ENCODE data around the gene DPP4. TPM values are rescaled to one million over a fixed set of nuclear protein-coding genes. Genes with fewer than 3 reads are reported as not detected.

DPP4 gene
- total and polyA plus RNA-seq, 2 of the 13 experiments (the other 11 are each of a cell fraction or from before 2014, with no cell fraction given), result 39.4 to 109 TPM

GRCh38 chr2:162107361-162107901 lies 33.4 kb upstream of the DPP4 start (continued):
- no peak for TF ChIP-seq ZNF230 (CRISPR knock-in tag; IDR thresholded peaks at IDR 0.05)
- TF ChIP-seq ZHX1 (CRISPR knock-in tag; IDR thresholded peaks at IDR 0.05; ENCODE audit: low read depth), result no peak
- no peak for TF ChIP-seq ZBTB42 (CRISPR knock-in tag; IDR thresholded peaks at IDR 0.05)
- no peak; the same call in 1 of the 2 replicates for TF ChIP-seq ZKSCAN8 (CRISPR knock-in tag; IDR thresholded peaks at IDR 0.05; ENCODE audit: borderline replicate concordance)
- no peak for TF ChIP-seq E2F2 (CRISPR knock-in tag; IDR thresholded peaks at IDR 0.05; ENCODE audit: borderline replicate concordance)
- no peak for TF ChIP-seq CC2D1A (CRISPR knock-in tag; IDR thresholded peaks at IDR 0.05)
- no peak for TF ChIP-seq ZHX2 (IDR thresholded peaks at IDR 0.05; ENCODE audit: low read depth)
- no peak for TF ChIP-seq ZHX2 (CRISPR knock-in tag; IDR thresholded peaks at IDR 0.05; ENCODE audit: borderline replicate concordance)
- TF ChIP-seq ZBTB20 (CRISPR knock-in tag; IDR thresholded peaks at IDR 0.05; ENCODE audit: borderline replicate concordance, low read depth), result 0 out of 2 replicates have a peak, but pooled peaks have one; percentile 47
- no peak for TF ChIP-seq JUN (CRISPR knock-in tag; IDR thresholded peaks at IDR 0.05)
- no peak for TF ChIP-seq MTF2 (CRISPR knock-in tag; IDR thresholded peaks at IDR 0.05; ENCODE audit: borderline replicate concordance)
- no peak for TF ChIP-seq MXD4 (CRISPR knock-in tag; IDR thresholded peaks at IDR 0.05)
- no peak; the same call in 1 of the 2 replicates for TF ChIP-seq REPIN1 (CRISPR knock-in tag; IDR thresholded peaks at IDR 0.05; ENCODE audit: borderline replicate concordance, low read depth)
- TF ChIP-seq GATA4 (IDR thresholded peaks at IDR 0.05; ENCODE audit: borderline replicate concordance, low read depth), result no peak
- TF ChIP-seq ZNF567 (CRISPR knock-in tag; IDR thresholded peaks at IDR 0.05; ENCODE audit: borderline replicate concordance), result no peak
- TF ChIP-seq ELK4 (CRISPR knock-in tag; IDR thresholded peaks at IDR 0.05; ENCODE audit: borderline replicate concordance), result no peak
- TF ChIP-seq SRSF9 (IDR thresholded peaks at IDR 0.05; ENCODE audit: borderline replicate concordance, insufficient read depth, low read depth, low read length, poor library complexity, severe bottlenecking), result no peak
- no peak for TF ChIP-seq ZFP36L2 (CRISPR knock-in tag; IDR thresholded peaks at IDR 0.05)
- TF ChIP-seq ZFP90 (CRISPR knock-in tag; IDR thresholded peaks at IDR 0.05; ENCODE audit: borderline replicate concordance), result no peak
